CD4-positive, CD25-positive, alpha-beta regulatory T cell (primary cell): ENCODE results near the gene ANKRD6. TPM values are rescaled to one million over a fixed set of nuclear protein-coding genes. Genes with fewer than 3 reads are reported as not detected.
A peak's percentile ranks its signal among the peaks of the same experiment; 100 is the strongest.

ENCODE experiments used
- ATAC-seq, 2 donors: fragments of 150-1000 bp; cut with Tn5 transposase; one replicate each; pipeline ENCODE4 v1.10.0; 2021; ENCODE audit warnings: low read depth in 2 of 2, moderate number of reproducible peaks in 2 of 2, moderate library complexity in 1 of 2
- DNase-seq, 3 donors: peaks; one replicate each; pipeline versions ENCODE4 v3.0.0 to v3.0.0-alpha.2; 2012 to 2022; ENCODE audit warnings: mixed read lengths in 1 of 3
- H3K27ac ChIP-seq: one replicate; pipeline ENCODE4 v1.7.0; 2013; ENCODE audit warnings: mild to moderate bottlenecking, low read length; ENCODE audit not compliant: insufficient read depth, poor library complexity, severe bottlenecking
- H3K27me3 ChIP-seq: one replicate; pipeline ENCODE4 v1.7.0; 2013; ENCODE audit warnings: low read length; ENCODE audit not compliant: control insufficient read depth, insufficient read depth
- H3K36me3 ChIP-seq: one replicate; pipeline ENCODE4 v1.7.0; 2013; ENCODE audit warnings: mild to moderate bottlenecking, low read length, moderate library complexity; ENCODE audit not compliant: control insufficient read depth, insufficient read depth
- H3K4me1 ChIP-seq: 2 replicates; pipeline ENCODE4 v1.7.0; 2013; ENCODE audit warnings: mild to moderate bottlenecking, low read length; ENCODE audit not compliant: insufficient read depth, control insufficient read depth, poor library complexity, severe bottlenecking
- H3K4me3 ChIP-seq: one replicate; pipeline ENCODE4 v1.7.0; 2013; ENCODE audit warnings: low read depth, mild to moderate bottlenecking, low read length, moderate library complexity
- H3K9me3 ChIP-seq, 2 experiments: 1 replicate in 1 of 2; 2 replicates in 1 of 2; pipeline ENCODE4 v1.7.0; 2013; ENCODE audit warnings: low read length in 2 of 2, mild to moderate bottlenecking in 1 of 2, moderate library complexity in 1 of 2; ENCODE audit not compliant: control insufficient read depth in 2 of 2
- H3K27ac Mint-ChIP-seq, 3 donors: one replicate each; pipeline ENCODE4 v1.8.0; 2020 to 2022; ENCODE audit warnings: mild to moderate bottlenecking in 3 of 3, mixed read lengths in 3 of 3, moderate library complexity in 2 of 3
- H3K27me3 Mint-ChIP-seq: one replicate; pipeline ENCODE4 v1.8.0; 2022; ENCODE audit warnings: mild to moderate bottlenecking, mixed read lengths
- H3K36me3 Mint-ChIP-seq: one replicate; pipeline ENCODE4 v1.8.0; 2020; ENCODE audit warnings: mixed read lengths
- H3K4me1 Mint-ChIP-seq, 4 donors: one replicate each; pipeline ENCODE4 v1.8.0; 2020 to 2022; ENCODE audit warnings: mixed read lengths in 4 of 4, mild to moderate bottlenecking in 1 of 4
- H3K4me3 Mint-ChIP-seq, 4 donors: one replicate each; pipeline ENCODE4 v1.8.0; 2020 to 2022; ENCODE audit warnings: mild to moderate bottlenecking in 4 of 4, mixed read lengths in 4 of 4, moderate library complexity in 3 of 4
- H3K9me3 Mint-ChIP-seq, 7 donors: one replicate each; pipeline ENCODE4 v1.8.0; 2020 to 2022; ENCODE audit warnings: mixed read lengths in 7 of 7, mild to moderate bottlenecking in 3 of 7, moderate library complexity in 2 of 7
- polyA plus RNA-seq, 4 donors: library from polyadenylated mRNA; unstranded; fragments of 300-500 nt; fragmentation: Illumina TruSeq; gene quantifications; one replicate each; pipeline ENCODE4 v1.2.3, GENCODE V29; 2021
- total RNA-seq: library from RNA; stranded (reverse); gene quantifications from one replicate; pipeline ENCODE4 v1.2.3, GENCODE V29; 2022

The ANKRD6 gene
- total and polyA plus RNA-seq, 5 donors from 2014 or later: 0.54 to 6.0 (median 1.4) TPM

DNA sequence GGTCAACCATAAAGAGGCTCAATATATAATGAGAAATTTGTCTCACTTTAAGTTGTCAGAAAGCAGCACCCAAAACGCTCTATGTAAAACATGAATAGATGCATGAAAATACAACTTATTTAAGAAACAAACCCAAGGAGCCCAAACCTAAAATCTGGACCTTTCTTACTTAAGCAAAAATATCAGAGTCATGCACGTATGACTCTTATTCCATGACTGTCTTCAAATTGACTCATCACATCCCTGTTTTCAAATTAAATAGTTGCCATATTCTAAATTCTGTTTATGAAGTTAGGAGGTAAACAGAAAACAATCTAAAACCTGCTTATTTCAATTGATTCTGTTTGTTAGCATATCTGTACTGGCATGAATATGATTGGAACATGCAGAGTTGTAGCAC lies 42.1 kb downstream of the ANKRD6 start:
- Mint-ChIP-seq H3K36me3 (no peaks in the 10 kb centered on the region), H3K4me1 (peaks cover 5 to 18% (median 10%) of the 10 kb centered on the region in 4 donors), H3K27ac (no peak overlapping the region), H3K4me3 (no peak overlapping the region), H3K9me3 (peaks cover 0 to 1% (median 0%) of the 10 kb centered on the region in 7 donors), H3K27me3 (peaks cover 14% of the 10 kb centered on the region)
- no peaks in the 10 kb centered on the region for H3K9me3 ChIP-seq
- ATAC-seq (no peak), DNase-seq (no peak)
- no peak overlapping the region for H3K4me3 ChIP-seq
- no peaks in the 10 kb centered on the region for H3K36me3 ChIP-seq
- no peaks in the 10 kb centered on the region for H3K4me1 ChIP-seq
- no peak overlapping the region for H3K27ac ChIP-seq
- no peaks in the 10 kb centered on the region for H3K27me3 ChIP-seq

DNA sequence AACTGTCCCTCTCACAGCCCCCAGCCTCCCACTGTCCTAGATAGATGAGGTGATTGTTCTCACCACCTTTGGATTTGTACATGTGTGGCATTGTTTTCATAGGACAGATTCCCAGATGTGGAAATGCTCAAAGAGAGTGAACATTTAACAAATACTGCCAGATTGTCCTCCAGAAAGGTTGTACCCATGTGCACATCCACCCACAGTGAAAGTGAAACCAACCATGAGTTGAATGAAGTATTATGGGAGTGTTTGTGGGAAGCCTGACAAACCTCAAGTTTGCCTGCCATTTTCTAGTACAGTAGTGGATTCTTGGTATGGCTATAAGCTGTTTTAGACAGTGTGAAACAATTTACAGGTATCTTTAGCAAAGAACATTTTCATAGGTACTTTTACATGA lies 42.7 kb downstream of the ANKRD6 start:
- peak in 1 of 2 donors; percentile 44 for ATAC-seq
- peak in 2 of 3 donors; percentile 3 to 60 for DNase-seq
- Histone ChIP-seq H3K4me3 (no peak overlapping the region), H3K9me3 (no peaks in the 10 kb centered on the region), H3K4me1 (no peaks in the 10 kb centered on the region), H3K36me3 (no peaks in the 10 kb centered on the region), H3K27me3 (no peaks in the 10 kb centered on the region), H3K27ac (no peak overlapping the region)
- H3K4me3 Mint-ChIP-seq: peak overlapping the region in 1 of 4 donors; percentile 55
- peaks cover 12% of the 10 kb centered on the region for H3K27me3 Mint-ChIP-seq
- H3K4me1 Mint-ChIP-seq: peaks cover 5 to 18% (median 10%) of the 10 kb centered on the region in 4 donors
- H3K36me3 Mint-ChIP-seq: no peaks in the 10 kb centered on the region
- no peak overlapping the region for H3K27ac Mint-ChIP-seq
- H3K9me3 Mint-ChIP-seq: peaks cover 0 to 1% (median 0%) of the 10 kb centered on the region in 7 donors

- Histone ChIP-seq H3K36me3 (no peaks in the 10 kb centered on the region), H3K27me3 (no peaks in the 10 kb centered on the region), H3K4me1 (no peaks in the 10 kb centered on the region), H3K4me3 (no peak overlapping the region), H3K9me3 (no peaks in the 10 kb centered on the region), H3K27ac (no peak overlapping the region)
- Mint-ChIP-seq H3K9me3 (no peaks in the 10 kb centered on the region), H3K4me3 (no peak overlapping the region), H3K4me1 (peaks cover 5 to 9% (median 6%) of the 10 kb centered on the region in 4 donors), H3K36me3 (no peaks in the 10 kb centered on the region), H3K27ac (no peak overlapping the region), H3K27me3 (peaks cover 10% of the 10 kb centered on the region)
- ATAC-seq (no peak), DNase-seq (no peak)
Measured at GRCh38 chr6:89479897-89480296, 46.9 kb downstream of the ANKRD6 start.

- Histone ChIP-seq H3K4me1 (no peaks in the 10 kb centered on the region), H3K9me3 (no peaks in the 10 kb centered on the region), H3K4me3 (no peak overlapping the region), H3K27ac (no peak overlapping the region), H3K36me3 (no peaks in the 10 kb centered on the region), H3K27me3 (no peaks in the 10 kb centered on the region)
- H3K9me3 Mint-ChIP-seq: no peaks in the 10 kb centered on the region
- ATAC-seq: no peak
- H3K4me1 Mint-ChIP-seq: peaks cover 0 to 1% (median 0%) of the 10 kb centered on the region in 4 donors
- H3K27me3 Mint-ChIP-seq: peaks cover 10% of the 10 kb centered on the region
- DNase-seq: no peak
- no peaks in the 10 kb centered on the region for H3K36me3 Mint-ChIP-seq
- H3K4me3 Mint-ChIP-seq: no peak overlapping the region
- peak overlapping the region in 1 of 3 donors; percentile 30 for H3K27ac Mint-ChIP-seq
Measured at GRCh38 chr6:89481695-89482094, 48.7 kb downstream of the ANKRD6 start.

GRCh38 chr6:89482126-89482525 lies 49.2 kb downstream of the ANKRD6 start:
- H3K27me3 Mint-ChIP-seq: peaks cover 10% of the 10 kb centered on the region
- Histone ChIP-seq H3K27me3 (no peaks in the 10 kb centered on the region), H3K9me3 (no peaks in the 10 kb centered on the region), H3K36me3 (no peaks in the 10 kb centered on the region), H3K27ac (no peak overlapping the region), H3K4me1 (no peaks in the 10 kb centered on the region), H3K4me3 (no peak overlapping the region)
- H3K4me3 Mint-ChIP-seq: no peak overlapping the region
- H3K4me1 Mint-ChIP-seq: peaks cover 0 to 1% (median 0%) of the 10 kb centered on the region in 4 donors
- H3K36me3 Mint-ChIP-seq: no peaks in the 10 kb centered on the region
- no peak overlapping the region for H3K27ac Mint-ChIP-seq
- no peak for ATAC-seq
- no peak for DNase-seq
- H3K9me3 Mint-ChIP-seq: no peaks in the 10 kb centered on the region

GRCh38 chr6:89483111-89483720 lies 50.3 kb downstream of the ANKRD6 start:
- Mint-ChIP-seq H3K4me1 (peaks cover 0 to 1% (median 0%) of the 10 kb centered on the region in 4 donors), H3K36me3 (no peaks in the 10 kb centered on the region), H3K27me3 (peaks cover 10% of the 10 kb centered on the region), H3K9me3 (no peaks in the 10 kb centered on the region), H3K4me3 (no peak overlapping the region), H3K27ac (no peak overlapping the region)
- ATAC-seq (no peak), DNase-seq (no peak)
- Histone ChIP-seq H3K27me3 (no peaks in the 10 kb centered on the region), H3K27ac (no peak overlapping the region), H3K4me1 (no peaks in the 10 kb centered on the region), H3K9me3 (no peaks in the 10 kb centered on the region), H3K4me3 (no peak overlapping the region), H3K36me3 (no peaks in the 10 kb centered on the region)

GRCh38 chr6:89485320-89485719 lies 52.4 kb downstream of the ANKRD6 start:
- Histone ChIP-seq H3K27me3 (no peaks in the 10 kb centered on the region), H3K36me3 (no peaks in the 10 kb centered on the region), H3K27ac (no peak overlapping the region), H3K4me3 (no peak overlapping the region), H3K4me1 (no peaks in the 10 kb centered on the region), H3K9me3 (no peaks in the 10 kb centered on the region)
- peaks cover 10% of the 10 kb centered on the region for H3K27me3 Mint-ChIP-seq
- no peaks in the 10 kb centered on the region for H3K9me3 Mint-ChIP-seq
- no peak overlapping the region for H3K4me3 Mint-ChIP-seq
- DNase-seq: no peak
- no peak for ATAC-seq
- H3K27ac Mint-ChIP-seq: no peak overlapping the region
- H3K4me1 Mint-ChIP-seq: no peaks in the 10 kb centered on the region
- H3K36me3 Mint-ChIP-seq: no peaks in the 10 kb centered on the region

GRCh38 chr6:89487864-89488263 lies 54.9 kb downstream of the ANKRD6 start:
- Mint-ChIP-seq H3K4me1 (no peaks in the 10 kb centered on the region), H3K36me3 (no peaks in the 10 kb centered on the region), H3K27me3 (peaks cover 11% of the 10 kb centered on the region), H3K27ac (no peak overlapping the region), H3K4me3 (no peak overlapping the region), H3K9me3 (no peaks in the 10 kb centered on the region)
- Histone ChIP-seq H3K36me3 (no peaks in the 10 kb centered on the region), H3K9me3 (no peaks in the 10 kb centered on the region), H3K27ac (no peak overlapping the region), H3K4me1 (no peaks in the 10 kb centered on the region), H3K27me3 (no peaks in the 10 kb centered on the region), H3K4me3 (no peak overlapping the region)
- no peak for ATAC-seq
- no peak for DNase-seq
